SK-N-MC (cell line): ENCODE data around the gene SPART.

Experiments
- EZH2 ChIP-seq: fragments of 200-600 bp; sonication (generic); IDR thresholded peaks from one replicate; pipeline ENCODE4 v1.6.1; 2017; ENCODE audit warnings: antibody characterized with exemption
- FOXP2 ChIP-seq: optimal IDR thresholded peaks from 2 replicates; pipeline ENCODE3; 2011; ENCODE audit warnings: mild to moderate bottlenecking, moderate library complexity; ENCODE audit not compliant: insufficient read depth; ENCODE audit errors: extremely low read length, control extremely low read depth
- POLR2AphosphoS5 ChIP-seq: IDR thresholded peaks from 2 replicates; pipeline ENCODE4 v1.6.1; 2012; ENCODE audit warnings: mild to moderate bottlenecking, low read depth, low read length, borderline replicate concordance

GRCh38 chr13:36354842-36355623, 8.8 kb upstream of the SPART start:
- TF ChIP-seq EZH2: no peak
- no peak for TF ChIP-seq POLR2AphosphoS5
- no peak for TF ChIP-seq FOXP2
